ENCODE data around the gene CNTF.
"Not testable (repeated sequence)": the region's sequence is repeated elsewhere in the genome, so short reads cannot be mapped to it uniquely, and the experiment has no call there.

The CNTF gene

DNA sequence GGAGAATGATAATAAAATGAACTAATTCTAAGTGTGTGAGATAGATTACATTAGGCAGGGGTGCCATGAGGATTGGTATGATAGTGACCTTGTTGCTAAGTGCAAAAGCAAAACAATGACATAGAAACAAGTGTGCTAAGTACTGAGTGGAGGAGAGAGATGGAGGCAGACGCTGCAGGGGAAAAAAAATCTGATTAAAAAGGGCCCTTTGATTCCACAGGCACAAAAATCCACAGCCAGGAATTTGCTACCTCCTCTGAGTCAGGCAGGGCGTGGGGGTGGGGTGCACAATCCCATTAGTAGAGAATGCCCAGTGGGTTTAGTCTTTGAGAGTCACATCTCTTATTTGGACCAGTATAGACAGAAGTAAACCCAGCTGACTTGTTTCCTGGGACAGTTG lies at the start of gene CNTF:
CNTF (plus strand) TSS at position 322 of the 400 bp plus-strand sequence. CDS start 88 bp downstream, outside the sequence.
- no peak for DNase-seq

DNA sequence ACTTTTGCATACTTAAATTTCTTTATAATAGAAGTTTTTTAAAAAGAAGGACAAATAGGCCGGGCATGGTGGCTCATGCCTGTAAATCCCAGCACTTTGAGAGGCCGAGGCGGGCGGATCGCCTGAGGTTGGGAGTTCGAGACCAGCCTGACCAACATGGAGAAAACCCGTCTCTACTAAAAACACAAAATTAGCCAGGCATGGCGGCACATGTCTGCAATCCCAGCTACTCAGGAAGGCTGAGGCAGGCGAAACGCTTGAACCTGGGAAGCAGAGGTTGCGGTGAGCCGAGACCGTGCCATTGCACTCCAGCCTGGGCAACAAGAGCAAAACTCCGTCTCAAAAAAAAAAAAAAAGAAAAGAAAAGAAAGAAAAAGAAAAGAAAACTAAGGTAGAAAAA lies 49.6 kb upstream of the CNTF start:
- DNase-seq: not testable (repeated sequence)

GRCh38 chr11:58573451-58574104 lies 48.9 kb upstream of the CNTF start:
- DNase-seq: peak; percentile 37

DNA sequence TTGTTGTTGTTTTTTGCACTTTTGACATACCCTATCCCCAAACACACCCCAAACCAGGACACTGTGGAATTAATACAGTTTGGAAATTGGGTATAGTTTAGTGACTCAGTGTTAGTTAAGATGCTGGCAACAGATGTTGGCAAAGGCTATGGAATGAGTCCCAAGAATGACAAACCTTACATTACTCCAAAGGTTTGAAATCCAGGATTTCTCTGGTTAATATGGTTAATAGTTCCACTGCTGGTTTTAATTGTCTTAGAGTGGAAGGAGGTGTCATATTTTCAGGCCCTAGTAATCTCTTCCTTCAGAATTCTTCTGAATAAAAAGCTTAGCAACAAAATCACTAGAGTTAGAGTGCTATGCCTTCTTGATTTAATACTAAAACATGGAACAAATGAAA lies 47.6 kb upstream of the CNTF start:
- DNase-seq: no peak

DNA sequence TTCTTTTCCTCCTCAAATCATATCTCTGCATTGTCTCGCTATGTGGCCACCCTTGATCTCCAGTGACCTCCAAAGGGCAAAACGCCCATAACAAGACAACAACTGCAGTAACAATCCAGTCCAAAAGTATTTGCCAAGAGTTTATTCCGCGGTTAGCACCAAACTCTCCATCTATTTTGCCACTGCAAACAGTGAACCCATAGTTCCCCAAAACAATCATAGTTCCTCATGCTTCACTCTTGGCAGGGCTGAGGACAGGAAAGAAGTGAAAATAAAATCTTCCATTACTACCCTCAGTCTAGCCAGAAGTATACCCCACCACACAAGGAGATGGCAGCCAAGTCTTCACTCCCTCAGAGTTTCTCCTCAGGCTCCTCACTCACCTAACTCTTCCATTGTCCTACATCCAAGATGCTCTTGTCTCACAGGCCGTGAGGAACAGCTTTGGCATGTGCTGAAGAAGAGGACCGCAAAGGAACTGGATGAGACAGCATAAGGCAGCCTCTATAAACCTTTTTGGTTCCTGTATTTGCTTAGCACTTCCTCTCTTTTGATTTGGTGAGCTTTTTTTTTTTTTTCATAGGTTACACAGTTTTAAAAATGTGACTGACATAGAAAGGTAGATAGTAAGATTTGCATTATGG lies 47.0 kb upstream of the CNTF start, which contains the start of gene LPXN:
LPXN (minus strand) TSS at position 480 of the 644 bp plus-strand sequence; CDS start at position 396, 84 bp downstream.
- no peak for DNase-seq

DNA sequence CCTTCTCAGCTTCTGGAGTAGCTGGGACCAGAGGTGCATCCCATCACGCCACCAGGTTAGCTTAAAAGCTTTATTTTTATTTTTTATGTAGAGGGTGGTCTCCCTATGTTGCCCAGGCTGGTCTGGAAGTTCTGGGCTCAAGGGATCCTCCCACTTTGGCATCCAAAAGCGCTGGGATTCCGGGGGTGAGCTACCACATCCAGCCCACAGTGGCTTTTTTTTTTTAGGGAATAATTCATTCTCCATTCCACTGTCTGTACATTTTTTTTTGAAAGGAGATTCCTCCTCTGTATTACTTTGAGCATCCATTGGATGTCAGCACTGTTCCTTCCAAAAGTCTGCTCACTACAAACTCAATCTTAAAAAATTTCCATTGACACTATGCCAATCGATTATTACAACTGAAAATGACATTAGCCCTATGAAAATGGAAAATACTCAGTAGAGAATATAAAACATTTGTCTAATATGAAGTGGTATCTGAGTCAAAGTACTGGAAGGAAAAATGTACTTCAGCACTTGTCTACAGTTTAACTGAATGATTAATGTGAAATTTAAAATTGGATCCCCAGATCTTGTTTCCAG lies 45.5 kb upstream of the CNTF start:
- no peak for DNase-seq

- DNase-seq: peak; percentile 79
Measured at GRCh38 chr11:58577555-58578135, 44.8 kb upstream of the CNTF start.

- peak; percentile 97 for DNase-seq
Measured at GRCh38 chr11:58578136-58578634, 44.3 kb upstream of the CNTF start.

GRCh38 chr11:58578635-58579191 lies 43.8 kb upstream of the CNTF start, which contains the start of gene ZFP91:
Gene ZFP91, plus strand, starts transcription at chr11:58579063. Its CDS starts 219 bp downstream, at chr11:58579282.
- DNase-seq: peak; percentile 98

DNA sequence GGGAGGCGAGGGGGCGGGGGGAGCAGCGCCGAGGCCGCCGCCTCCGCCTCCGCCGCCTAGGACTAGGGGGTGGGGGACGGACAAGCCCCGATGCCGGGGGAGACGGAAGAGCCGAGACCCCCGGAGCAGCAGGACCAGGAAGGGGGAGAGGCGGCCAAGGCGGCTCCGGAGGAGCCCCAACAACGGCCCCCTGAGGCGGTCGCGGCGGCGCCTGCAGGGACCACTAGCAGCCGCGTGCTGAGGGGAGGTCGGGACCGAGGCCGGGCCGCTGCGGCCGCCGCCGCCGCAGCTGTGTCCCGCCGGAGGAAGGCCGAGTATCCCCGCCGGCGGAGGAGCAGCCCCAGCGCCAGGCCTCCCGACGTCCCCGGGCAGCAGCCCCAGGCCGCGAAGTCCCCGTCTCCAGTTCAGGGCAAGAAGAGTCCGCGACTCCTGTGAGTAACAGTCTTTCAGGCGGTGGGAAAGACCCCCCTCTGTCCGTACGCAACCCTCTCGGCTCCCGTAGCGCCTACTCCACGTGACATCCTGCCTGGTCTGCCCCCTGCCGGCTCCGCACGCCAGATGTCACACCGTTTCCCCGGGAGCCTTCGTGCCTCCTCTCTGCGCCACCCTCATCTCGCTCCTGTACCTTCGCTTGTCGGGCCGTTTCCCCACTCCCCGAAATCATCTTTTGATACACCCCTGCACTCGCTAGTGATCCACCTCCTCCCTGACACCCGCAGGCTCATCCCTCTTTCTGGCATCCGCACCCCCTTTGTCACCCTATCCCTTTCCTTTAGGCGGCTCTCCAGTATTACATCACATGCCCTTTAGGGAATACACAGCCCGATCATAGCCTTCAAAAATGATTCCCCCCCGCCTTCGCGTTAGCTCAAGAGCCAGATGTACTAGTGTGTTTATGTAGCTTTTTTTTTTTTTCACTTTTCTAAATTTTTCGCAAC lies 43.0 kb upstream of the CNTF start:
- peak; percentile 68 for DNase-seq

GRCh38 chr11:58580311-58580710 lies 42.2 kb upstream of the CNTF start:
- no peak for DNase-seq

DNA sequence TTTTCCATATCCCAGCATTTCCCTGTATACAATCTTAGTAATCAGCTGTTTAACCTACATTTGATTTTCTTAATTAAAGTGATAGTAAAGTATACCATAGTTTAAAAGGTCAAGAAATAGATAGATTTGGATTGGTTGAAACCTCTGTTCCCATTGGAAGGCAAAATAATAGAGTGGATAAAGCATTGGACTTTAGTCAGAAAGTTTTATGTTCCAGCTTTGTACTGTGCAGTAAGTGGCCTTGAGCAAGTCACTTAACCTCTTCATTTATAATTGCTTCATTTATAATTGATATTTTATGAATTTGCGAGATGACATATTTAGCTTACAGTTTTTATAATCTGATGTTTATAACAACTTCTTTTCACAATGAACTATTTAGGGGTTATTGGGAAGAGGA lies 40.0 kb upstream of the CNTF start:
- no peak for DNase-seq

GRCh38 chr11:58586998-58587397 lies 35.5 kb upstream of the CNTF start:
- DNase-seq: no peak

- no peak for DNase-seq
Measured at GRCh38 chr11:58591659-58592058, 30.8 kb upstream of the CNTF start.

DNA sequence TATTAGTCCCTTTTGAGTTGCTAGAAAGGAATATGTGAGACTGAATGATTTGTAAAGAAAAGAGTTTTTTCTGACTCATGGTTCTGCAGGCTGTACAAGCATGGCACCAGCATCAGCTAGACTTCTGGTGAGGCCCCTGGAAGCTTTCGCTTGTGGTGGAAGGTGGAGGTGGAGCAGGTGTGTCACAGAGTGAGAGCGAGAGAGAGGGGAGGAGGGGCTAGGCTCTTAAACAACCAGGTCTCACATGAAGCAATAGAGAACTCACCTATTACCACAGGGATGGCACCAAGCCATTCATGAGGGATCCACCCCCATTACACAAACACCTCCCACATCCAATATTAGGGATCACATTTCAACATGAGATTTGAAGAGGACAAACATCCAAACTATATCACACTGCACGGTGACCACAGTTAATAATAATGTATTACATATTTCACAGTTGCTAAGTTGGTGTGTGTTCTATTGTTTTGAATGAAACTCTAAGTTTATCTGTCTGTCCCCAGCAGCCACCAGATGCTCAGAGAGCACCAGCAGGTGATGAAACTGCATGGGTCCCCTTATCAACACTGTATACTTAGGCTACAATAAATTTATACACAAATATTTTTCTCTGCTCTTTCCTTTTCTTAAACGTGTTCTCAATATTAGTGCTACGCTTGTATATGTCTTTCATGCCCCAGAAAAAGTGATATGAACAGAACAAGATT lies 29.5 kb upstream of the CNTF start:
- DNase-seq: no peak

DNA sequence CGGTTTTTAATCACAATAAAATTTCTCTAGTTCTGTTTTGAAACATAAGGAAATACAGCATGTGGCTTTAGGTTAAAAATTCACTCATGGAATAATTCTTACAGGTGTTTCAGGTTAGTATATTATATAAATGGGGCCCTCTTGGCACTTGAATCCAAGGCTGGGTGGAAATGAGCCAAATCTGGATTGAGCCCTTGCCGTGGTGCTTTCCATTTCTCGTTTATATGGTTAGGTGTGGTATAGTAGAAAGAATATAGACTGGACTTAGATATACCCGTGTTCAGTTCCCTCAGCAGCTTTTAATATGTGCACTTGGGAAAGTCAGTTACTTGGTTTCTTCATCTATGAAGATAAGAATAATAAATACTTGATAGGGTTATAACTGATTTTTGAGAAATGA lies 27.6 kb upstream of the CNTF start:
- DNase-seq: no peak

- DNase-seq: no peak
Measured at GRCh38 chr11:58596621-58597020, 25.8 kb upstream of the CNTF start.

DNA sequence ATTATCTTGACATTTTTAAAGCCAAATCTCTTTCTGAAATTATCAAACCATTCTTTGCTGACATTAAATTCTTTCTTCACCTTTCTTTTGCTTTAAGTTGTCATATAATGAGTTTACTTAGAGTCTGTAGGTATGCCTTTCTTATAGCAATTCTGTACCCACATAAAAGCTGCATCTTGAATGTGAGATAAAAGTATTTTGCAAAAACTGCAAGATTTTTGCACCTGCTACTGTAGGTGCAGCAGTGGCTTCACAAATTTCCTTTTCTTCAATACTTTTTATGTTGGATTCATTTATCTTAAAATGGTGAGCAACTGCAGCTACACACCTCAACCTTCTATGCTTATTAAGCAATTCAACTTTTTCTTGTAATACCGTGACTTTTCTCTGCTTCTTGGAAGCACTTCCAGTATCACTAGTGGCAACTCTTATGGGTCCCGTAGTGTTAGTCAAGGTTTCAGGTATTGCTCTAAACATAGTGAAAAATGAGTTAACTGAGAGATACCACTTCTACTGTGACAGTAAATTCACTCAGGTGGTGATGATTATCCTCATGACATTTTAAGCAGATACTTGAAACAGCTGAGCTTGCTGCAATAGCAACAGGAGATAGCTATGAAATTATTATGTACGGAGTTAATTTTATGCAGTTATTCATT lies 24.9 kb upstream of the CNTF start:
- no peak for DNase-seq

GRCh38 chr11:58600510-58600909 lies 22.0 kb upstream of the CNTF start:
- DNase-seq: no peak

- no peak for DNase-seq
Measured at GRCh38 chr11:58606930-58607714, 15.3 kb upstream of the CNTF start.

All from amniotic stem cell (primary cell).